ENCODE data around the gene TMPO. TPM values are rescaled to one million over a fixed set of nuclear protein-coding genes. Genes with fewer than 3 reads are reported as not detected.

TMPO gene
- total and polyA plus RNA-seq, 2 experiments from 2014 or later: 75.5 to 256 TPM

GRCh38 chr12:98533723-98534251 is 18.4 kb downstream of the TMPO start (continued):
- TF ChIP-seq ZNF462 (CRISPR knock-in tag; IDR thresholded peaks at IDR 0.05) (no peak), ZNF331 (CRISPR knock-in tag; IDR thresholded peaks at IDR 0.05; ENCODE audit: low read depth) (no peak)
- TF ChIP-seq, protein P1, sequence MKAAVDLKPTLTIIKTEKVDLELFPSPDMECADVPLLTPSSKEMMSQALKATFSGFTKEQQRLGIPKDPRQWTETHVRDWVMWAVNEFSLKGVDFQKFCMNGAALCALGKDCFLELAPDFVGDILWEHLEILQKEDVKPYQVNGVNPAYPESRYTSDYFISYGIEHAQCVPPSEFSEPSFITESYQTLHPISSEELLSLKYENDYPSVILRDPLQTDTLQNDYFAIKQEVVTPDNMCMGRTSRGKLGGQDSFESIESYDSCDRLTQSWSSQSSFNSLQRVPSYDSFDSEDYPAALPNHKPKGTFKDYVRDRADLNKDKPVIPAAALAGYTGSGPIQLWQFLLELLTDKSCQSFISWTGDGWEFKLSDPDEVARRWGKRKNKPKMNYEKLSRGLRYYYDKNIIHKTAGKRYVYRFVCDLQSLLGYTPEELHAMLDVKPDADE (IDR thresholded peaks at IDR 0.05): no peak

DNA sequence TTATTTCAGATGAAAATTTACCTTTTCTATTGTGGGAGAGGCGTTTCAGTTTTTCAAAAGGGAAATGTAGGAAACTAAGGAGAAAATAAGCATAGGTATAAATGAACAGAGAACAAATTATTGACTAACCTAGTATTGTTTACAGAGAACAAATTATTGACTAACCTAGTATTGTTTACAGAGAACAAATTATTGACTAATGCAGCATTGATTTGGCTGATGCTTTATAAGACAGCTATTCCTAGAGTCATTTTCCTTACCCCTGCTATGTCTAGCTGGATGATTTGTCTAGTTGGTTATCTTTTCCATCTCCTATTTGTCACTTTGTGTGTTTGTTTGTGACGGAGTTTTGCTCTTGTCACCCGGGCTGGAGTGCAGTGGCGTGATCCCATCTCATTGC is 22.6 kb downstream of the TMPO start:
- DNase-seq (ENCODE audit: low spot score): no peak
- peaks cover 90% of the 10 kb centered on the region for H3K79me2 ChIP-seq (replicated peaks; ENCODE audit: insufficient read depth)
- no peak for TF ChIP-seq CREB1 (CRISPR knock-in tag; IDR thresholded peaks at IDR 0.05; ENCODE audit: low read depth)
- TF ChIP-seq, protein P2, sequence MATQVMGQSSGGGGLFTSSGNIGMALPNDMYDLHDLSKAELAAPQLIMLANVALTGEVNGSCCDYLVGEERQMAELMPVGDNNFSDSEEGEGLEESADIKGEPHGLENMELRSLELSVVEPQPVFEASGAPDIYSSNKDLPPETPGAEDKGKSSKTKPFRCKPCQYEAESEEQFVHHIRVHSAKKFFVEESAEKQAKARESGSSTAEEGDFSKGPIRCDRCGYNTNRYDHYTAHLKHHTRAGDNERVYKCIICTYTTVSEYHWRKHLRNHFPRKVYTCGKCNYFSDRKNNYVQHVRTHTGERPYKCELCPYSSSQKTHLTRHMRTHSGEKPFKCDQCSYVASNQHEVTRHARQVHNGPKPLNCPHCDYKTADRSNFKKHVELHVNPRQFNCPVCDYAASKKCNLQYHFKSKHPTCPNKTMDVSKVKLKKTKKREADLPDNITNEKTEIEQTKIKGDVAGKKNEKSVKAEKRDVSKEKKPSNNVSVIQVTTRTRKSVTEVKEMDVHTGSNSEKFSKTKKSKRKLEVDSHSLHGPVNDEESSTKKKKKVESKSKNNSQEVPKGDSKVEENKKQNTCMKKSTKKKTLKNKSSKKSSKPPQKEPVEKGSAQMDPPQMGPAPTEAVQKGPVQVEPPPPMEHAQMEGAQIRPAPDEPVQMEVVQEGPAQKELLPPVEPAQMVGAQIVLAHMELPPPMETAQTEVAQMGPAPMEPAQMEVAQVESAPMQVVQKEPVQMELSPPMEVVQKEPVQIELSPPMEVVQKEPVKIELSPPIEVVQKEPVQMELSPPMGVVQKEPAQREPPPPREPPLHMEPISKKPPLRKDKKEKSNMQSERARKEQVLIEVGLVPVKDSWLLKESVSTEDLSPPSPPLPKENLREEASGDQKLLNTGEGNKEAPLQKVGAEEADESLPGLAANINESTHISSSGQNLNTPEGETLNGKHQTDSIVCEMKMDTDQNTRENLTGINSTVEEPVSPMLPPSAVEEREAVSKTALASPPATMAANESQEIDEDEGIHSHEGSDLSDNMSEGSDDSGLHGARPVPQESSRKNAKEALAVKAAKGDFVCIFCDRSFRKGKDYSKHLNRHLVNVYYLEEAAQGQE (IDR thresholded peaks at IDR 0.05; ENCODE audit: unreplicated experiment): no peak
- TF ChIP-seq STAT1 (IDR thresholded peaks at IDR 0.05; ENCODE audit: unreplicated experiment): no peak
- TF ChIP-seq NANOG (IDR thresholded peaks at IDR 0.05; ENCODE audit: borderline replicate concordance): no peak
- TF ChIP-seq EZH2 (IDR thresholded peaks at IDR 0.05; ENCODE audit: low read depth, unreplicated experiment): no peak
- no peak for TF ChIP-seq JUNB (IDR thresholded peaks at IDR 0.05; ENCODE audit: unreplicated experiment)
- no peak for TF ChIP-seq ZNF331 (CRISPR knock-in tag; IDR thresholded peaks at IDR 0.05; ENCODE audit: low read depth)
- TF ChIP-seq POLR2AphosphoS5 (IDR thresholded peaks at IDR 0.05; ENCODE audit: low read depth): no peak

More for the DNA sequence above, 22.6 kb downstream of the TMPO start:
- Mint-ChIP-seq H3K27ac (no peak overlapping the region), H3K4me1 (peaks cover 8% of the 10 kb centered on the region; the same call in 2 of the 3 replicates), H3K9me3 (no peaks in the 10 kb centered on the region), H3K27me3 (ENCODE audit: insufficient read depth, low read depth, poor library complexity) (no peaks in the 10 kb centered on the region), H3K36me3 (ENCODE audit: low read depth) (peaks cover 79% of the 10 kb centered on the region), H3K4me3 (no peak overlapping the region)
- Histone ChIP-seq H4K20me1 (replicated peaks; ENCODE audit: insufficient read depth) (peaks cover 17% of the 10 kb centered on the region), H3K9me2 (ENCODE audit: insufficient read depth) (no peaks in the 10 kb centered on the region), H3K36me3 (ENCODE audit: insufficient read depth) (peaks cover 40% of the 10 kb centered on the region), H3F3A (replicated peaks; ENCODE audit: low read depth) (no peaks in the 10 kb centered on the region), H3K4me2 (no peak overlapping the region), H2AFZ (no peak overlapping the region), H3K4me3 (no peak overlapping the region), H3K27me3 (ENCODE audit: insufficient read depth) (no peaks in the 10 kb centered on the region), H3K4me1 (ENCODE audit: insufficient read depth) (no peaks in the 10 kb centered on the region), H3K27ac (ENCODE audit: low read depth) (no peak overlapping the region)
- ATAC-seq: no peak

Data from GM23338 (cell line).